Subcutaneous abdominal adipose tissue (tissue), 5 donors: ENCODE data around the gene ANKRD12.

Experiments
- H3K27ac ChIP-seq: one replicate; pipeline ENCODE4 v1.7.0; 2013; ENCODE audit warnings: low read depth, mild to moderate bottlenecking, inconsistent platforms, low read length, moderate library complexity
- H3K27me3 ChIP-seq, 5 donors: one replicate each; pipeline ENCODE4 v1.7.0; 2013; ENCODE audit warnings: low read length in 5 of 5, inconsistent platforms in 1 of 5; ENCODE audit not compliant: control insufficient read depth in 5 of 5, insufficient read depth in 4 of 5
- H3K36me3 ChIP-seq, 5 donors: one replicate each; pipeline ENCODE4 v1.7.0; 2013; ENCODE audit warnings: low read length in 5 of 5; ENCODE audit not compliant: control insufficient read depth in 5 of 5, insufficient read depth in 5 of 5
- H3K4me1 ChIP-seq, 5 donors: one replicate each; pipeline ENCODE4 v1.7.0; 2013; ENCODE audit warnings: low read length in 5 of 5, mild to moderate bottlenecking in 3 of 5, moderate library complexity in 1 of 5; ENCODE audit not compliant: control insufficient read depth in 5 of 5, insufficient read depth in 5 of 5
- H3K4me3 ChIP-seq, 5 donors: one replicate each; pipeline ENCODE4 v1.7.0; 2013; ENCODE audit warnings: low read length in 5 of 5, low read depth in 1 of 5
- H3K9ac ChIP-seq, 5 donors: one replicate each; pipeline ENCODE4 v1.7.0; 2013; ENCODE audit warnings: low read length in 5 of 5, mild to moderate bottlenecking in 4 of 5, moderate library complexity in 3 of 5
- H3K9me3 ChIP-seq, 5 donors: one replicate each; pipeline ENCODE4 v1.7.0; 2013; ENCODE audit warnings: low read length in 5 of 5; ENCODE audit not compliant: control insufficient read depth in 5 of 5
- donor health status: healthy.
- donor health status: healthy.
- donor health status: healthy.
- donor health status: healthy.
- donor health status: healthy.

The ANKRD12 gene

GRCh38 chr18:9174302-9174701, 37.7 kb downstream of the ANKRD12 start:
- Histone ChIP-seq H3K27ac (no peak overlapping the region), H3K9me3 (no peaks in the 10 kb centered on the region), H3K27me3 (no peaks in the 10 kb centered on the region), H3K4me1 (peaks cover 0 to 21% (median 14%) of the 10 kb centered on the region in 5 donors), H3K9ac (no peak overlapping the region), H3K36me3 (no peaks in the 10 kb centered on the region), H3K4me3 (no peak overlapping the region)

- Histone ChIP-seq H3K4me3 (no peak overlapping the region), H3K9me3 (no peaks in the 10 kb centered on the region), H3K9ac (no peak overlapping the region), H3K36me3 (no peaks in the 10 kb centered on the region), H3K4me1 (peaks cover 0 to 21% (median 14%) of the 10 kb centered on the region in 5 donors), H3K27ac (no peak overlapping the region), H3K27me3 (no peaks in the 10 kb centered on the region)
Measured at GRCh38 chr18:9175115-9175514, 38.5 kb downstream of the ANKRD12 start.

DNA sequence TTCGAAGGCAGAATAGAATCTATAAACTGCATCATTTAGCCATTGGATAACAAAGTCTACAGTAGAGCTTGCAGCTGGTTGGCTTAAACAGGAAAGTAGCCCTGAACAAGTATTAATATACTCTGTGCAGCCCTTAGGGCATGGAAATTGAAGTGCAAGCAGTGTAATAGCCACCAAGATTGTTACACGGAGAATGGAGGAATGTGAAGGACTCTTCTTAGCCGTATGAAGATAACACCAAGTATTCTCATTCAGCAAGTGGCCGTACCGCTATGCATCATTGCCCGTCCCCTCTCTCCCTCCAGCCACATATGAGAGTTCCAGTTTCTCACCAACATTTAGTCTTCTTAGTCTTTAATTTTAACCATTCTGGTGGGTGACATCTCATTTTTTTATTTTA, 40.5 kb downstream of the ANKRD12 start:
- Histone ChIP-seq H3K27me3 (no peaks in the 10 kb centered on the region), H3K27ac (no peak overlapping the region), H3K9ac (no peak overlapping the region), H3K4me1 (peaks cover 0 to 24% (median 14%) of the 10 kb centered on the region in 5 donors), H3K36me3 (no peaks in the 10 kb centered on the region), H3K4me3 (no peak overlapping the region), H3K9me3 (no peaks in the 10 kb centered on the region)

GRCh38 chr18:9177466-9177865, 40.9 kb downstream of the ANKRD12 start:
- H3K27me3 ChIP-seq = no peaks in the 10 kb centered on the region
- no peak overlapping the region for H3K27ac ChIP-seq
- H3K36me3 ChIP-seq = no peaks in the 10 kb centered on the region
- H3K4me3 ChIP-seq = no peak overlapping the region
- H3K9ac ChIP-seq = no peak overlapping the region
- H3K4me1 ChIP-seq = peaks cover 0 to 27% (median 14%) of the 10 kb centered on the region in 5 donors
- no peaks in the 10 kb centered on the region for H3K9me3 ChIP-seq

- Histone ChIP-seq H3K4me3 (no peak overlapping the region), H3K9ac (no peak overlapping the region), H3K4me1 (peaks cover 0 to 26% (median 13%) of the 10 kb centered on the region in 5 donors), H3K27ac (no peak overlapping the region), H3K36me3 (peaks cover 0 to 7% (median 0%) of the 10 kb centered on the region in 5 donors), H3K27me3 (no peaks in the 10 kb centered on the region), H3K9me3 (no peaks in the 10 kb centered on the region)
Measured at GRCh38 chr18:9178557-9178956, 42.0 kb downstream of the ANKRD12 start.

GRCh38 chr18:9181275-9181674, 44.7 kb downstream of the ANKRD12 start:
- no peaks in the 10 kb centered on the region for H3K27me3 ChIP-seq
- H3K27ac ChIP-seq = no peak overlapping the region
- peaks cover 0 to 7% (median 4%) of the 10 kb centered on the region in 5 donors for H3K36me3 ChIP-seq
- H3K9me3 ChIP-seq = no peaks in the 10 kb centered on the region
- H3K4me1 ChIP-seq = peaks cover 0 to 21% (median 16%) of the 10 kb centered on the region in 5 donors
- peak overlapping the region in 1 of 5 donors; percentile 35 for H3K9ac ChIP-seq
- H3K4me3 ChIP-seq = no peak overlapping the region

GRCh38 chr18:9182852-9183399, 46.3 kb downstream of the ANKRD12 start:
- peaks cover 0 to 16% (median 13%) of the 10 kb centered on the region in 5 donors for H3K4me1 ChIP-seq
- H3K9ac ChIP-seq = no peak overlapping the region
- no peaks in the 10 kb centered on the region for H3K27me3 ChIP-seq
- H3K4me3 ChIP-seq = no peak overlapping the region
- peaks cover 3 to 7% (median 4%) of the 10 kb centered on the region in 5 donors for H3K36me3 ChIP-seq
- H3K27ac ChIP-seq = no peak overlapping the region
- H3K9me3 ChIP-seq = no peaks in the 10 kb centered on the region

GRCh38 chr18:9184998-9185613, 48.5 kb downstream of the ANKRD12 start:
- no peaks in the 10 kb centered on the region for H3K27me3 ChIP-seq
- no peak overlapping the region for H3K9ac ChIP-seq
- peaks cover 2 to 35% (median 32%) of the 10 kb centered on the region in 5 donors for H3K4me1 ChIP-seq
- H3K4me3 ChIP-seq = peak overlapping the region in 3 of 5 donors; percentile 18 to 36 (median 23)
- peak overlapping the region; percentile 34 for H3K27ac ChIP-seq
- no peaks in the 10 kb centered on the region for H3K9me3 ChIP-seq
- peaks cover 8 to 12% (median 11%) of the 10 kb centered on the region in 5 donors for H3K36me3 ChIP-seq

DNA sequence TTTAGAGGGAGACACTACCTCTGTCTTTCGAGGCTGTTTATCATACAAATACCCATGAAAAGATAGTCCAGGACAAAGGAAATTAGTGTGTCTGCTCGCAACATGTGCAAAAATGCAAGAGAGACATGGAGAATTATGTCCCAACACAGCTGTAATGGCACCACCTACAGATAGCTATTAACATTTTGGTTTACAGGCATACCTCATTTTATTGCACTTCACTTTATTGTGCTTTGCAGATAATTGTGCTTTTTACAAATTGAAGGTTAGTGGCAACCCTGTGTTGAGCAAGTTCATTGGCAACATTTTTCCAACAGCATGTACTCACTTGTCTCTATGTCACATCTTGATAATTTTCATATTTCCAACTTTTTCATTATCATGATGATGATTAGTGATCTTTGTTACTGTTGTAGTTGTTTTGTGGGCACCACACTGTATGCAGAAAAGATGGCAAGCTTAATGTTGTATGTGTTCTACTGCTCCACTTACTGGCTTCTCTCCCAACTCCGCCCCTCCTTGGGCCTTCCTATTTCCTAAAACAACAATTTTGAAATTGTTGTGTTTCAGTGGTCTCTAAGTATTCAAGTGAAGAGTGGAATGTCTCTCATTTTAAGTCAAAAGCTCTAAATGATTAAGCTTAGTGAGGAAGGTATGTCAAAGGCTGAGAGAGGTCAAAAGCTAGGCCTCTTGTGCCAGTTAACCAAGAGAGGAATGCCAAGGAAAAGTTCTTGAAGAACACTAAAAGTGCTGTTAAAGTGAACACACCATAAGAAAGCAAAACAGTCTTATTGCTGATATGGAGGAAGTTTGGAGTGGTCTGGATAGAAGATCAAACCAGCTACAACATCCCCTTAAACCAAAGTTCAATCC, 52.0 kb downstream of the ANKRD12 start:
- peaks cover 2 to 32% (median 30%) of the 10 kb centered on the region in 5 donors for H3K4me1 ChIP-seq
- no peak overlapping the region for H3K4me3 ChIP-seq
- no peaks in the 10 kb centered on the region for H3K9me3 ChIP-seq
- no peak overlapping the region for H3K27ac ChIP-seq
- H3K27me3 ChIP-seq = no peaks in the 10 kb centered on the region
- no peak overlapping the region for H3K9ac ChIP-seq
- H3K36me3 ChIP-seq = peaks cover 5 to 24% (median 12%) of the 10 kb centered on the region in 5 donors

- Histone ChIP-seq H3K9me3 (no peaks in the 10 kb centered on the region), H3K36me3 (peaks cover 5 to 20% (median 11%) of the 10 kb centered on the region in 5 donors), H3K4me3 (no peak overlapping the region), H3K4me1 (peaks cover 2 to 32% (median 30%) of the 10 kb centered on the region in 5 donors), H3K9ac (no peak overlapping the region), H3K27ac (no peak overlapping the region), H3K27me3 (no peaks in the 10 kb centered on the region)
Measured at GRCh38 chr18:9189491-9189890, 52.9 kb downstream of the ANKRD12 start.
